Kidney (tissue), 14 donors: ENCODE data around the gene OSGEP. TPM values are rescaled to one million over a fixed set of nuclear protein-coding genes. Genes with fewer than 3 reads are reported as not detected.
A peak's percentile ranks its signal among the peaks of the same experiment; 100 is the strongest.

Experiments
- DNase-seq, 5 donors: peaks; one replicate each; pipeline ENCODE4 v3.0.0-alpha.2; 2013 to 2020
- FAIRE-seq: peaks from 2 replicates; lab custom pipeline; 2012; peaks lifted over from hg19 to GRCh38; lab: Jason Lieb, UNC
- H3K27ac ChIP-seq, 2 donors: one replicate each; pipeline ENCODE4 v1.7.0; 2013; ENCODE audit warnings: low read depth in 2 of 2, low read length in 2 of 2, inconsistent platforms in 1 of 2
- H3K27me3 ChIP-seq: one replicate; pipeline ENCODE4 v1.7.1; 2013; ENCODE audit warnings: low read length, inconsistent platforms; ENCODE audit not compliant: control insufficient read depth, insufficient read depth
- H3K36me3 ChIP-seq, 3 donors: one replicate each; pipeline versions ENCODE4 v1.7.0 to v1.7.1; 2013; ENCODE audit warnings: low read length in 3 of 3, control low read depth in 1 of 3, inconsistent platforms in 1 of 3; ENCODE audit not compliant: insufficient read depth in 3 of 3, control insufficient read depth in 2 of 3
- H3K4me1 ChIP-seq, 3 donors: one replicate each; pipeline versions ENCODE4 v1.7.0 to v1.7.1; 2013; ENCODE audit warnings: low read length in 3 of 3, inconsistent platforms in 1 of 3, low read depth in 1 of 3; ENCODE audit not compliant: control insufficient read depth in 2 of 3, insufficient read depth in 2 of 3
- H3K4me3 ChIP-seq, 3 donors: one replicate each; pipeline versions ENCODE4 v1.7.0 to v1.8.1; 2013; ENCODE audit warnings: low read length in 3 of 3, control low read depth in 1 of 3, inconsistent platforms in 1 of 3
- H3K9ac ChIP-seq, 3 donors: one replicate each; pipeline versions ENCODE4 v1.7.0 to v1.7.1; 2013; ENCODE audit warnings: low read length in 3 of 3, control low read depth in 1 of 3, inconsistent platforms in 1 of 3
- H3K9me3 ChIP-seq, 3 donors: one replicate each; pipeline versions ENCODE4 v1.7.0 to v1.7.1; 2013; ENCODE audit warnings: low read length in 3 of 3, control low read depth in 1 of 3, inconsistent platforms in 1 of 3; ENCODE audit not compliant: control insufficient read depth in 2 of 3, insufficient read depth in 1 of 3
- intact Hi-C: fragments of 100-400 bp; cut with DNase I; formaldehyde crosslinking; loops from one replicate; pipeline ENCODE4 v1.11.1; 2022
- polyA plus RNA-seq: library from polyadenylated mRNA; stranded (reverse); fragments of 350-450 nt; fragmentation: Illumina TruSeq; extraction: RNeasy Lipid Tissue Mini Kit (QIAGEN cat#74804); gene quantifications from one replicate; pipeline ENCODE4 v1.2.3, GENCODE V29; 2014; ENCODE audit warnings: low read depth, low replicate concordance; ENCODE audit not compliant: insufficient read depth
- total RNA-seq: library from RNA; stranded (reverse); fragmentation: NEBNext Ultra II Directional; extraction: Animal tissue kit (Norgen Biotek cat#: 25700); gene quantifications from one replicate; pipeline ENCODE4 v1.2.1, GENCODE V29; 2021
- TF ChIP-seq, protein P1 (sequence below): IDR thresholded peaks from 3 replicates; pipeline ENCODE4 v1.5.1; 2012; ENCODE audit warnings: mild to moderate bottlenecking, moderate library complexity, borderline replicate concordance; ENCODE audit not compliant: insufficient read depth; ENCODE audit errors: extremely low read depth
- donor health status: control.
- donor health status: control.
- donor health status: control.
- donor health status: control.
- donor health status: control.
- donor health status: DM: yes; HTN: yes; CAD: no.
- donor health status: Normal renal cell carcinoma (clear cell type).

OSGEP gene
- total and polyA plus RNA-seq, 2 donors from 2014 or later, result 30.3 to 32.4 TPM

DNA sequence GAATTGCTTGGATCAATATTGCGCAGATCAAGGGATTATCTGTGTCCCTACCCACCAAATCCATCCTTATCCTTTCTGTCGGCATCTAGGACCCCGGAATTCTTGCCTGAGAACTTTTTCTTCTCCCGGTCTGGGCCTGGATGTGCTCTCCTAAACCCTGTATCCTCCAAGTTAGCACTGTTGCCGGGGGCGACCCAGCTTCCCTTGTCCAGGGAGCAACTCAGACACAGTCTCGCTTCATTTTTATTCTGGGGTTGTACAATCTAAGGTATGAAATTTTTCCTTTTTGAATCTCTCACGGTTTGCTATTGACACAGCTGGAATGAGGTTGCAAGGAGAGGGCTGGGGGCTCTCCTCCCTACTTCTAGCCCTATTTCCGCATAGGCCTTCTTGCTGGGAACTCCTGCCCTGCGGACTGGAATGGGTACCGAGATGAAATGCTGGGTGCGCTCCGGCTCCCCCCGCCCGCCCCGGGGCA lies 14.2 kb upstream of the OSGEP start:
- H3K36me3 ChIP-seq, result peaks cover 0 to 7% (median 1%) of the 10 kb centered on the region in 3 donors
- H3K4me1 ChIP-seq, result peaks cover 0 to 16% (median 9%) of the 10 kb centered on the region in 3 donors
- TF ChIP-seq, protein P1, sequence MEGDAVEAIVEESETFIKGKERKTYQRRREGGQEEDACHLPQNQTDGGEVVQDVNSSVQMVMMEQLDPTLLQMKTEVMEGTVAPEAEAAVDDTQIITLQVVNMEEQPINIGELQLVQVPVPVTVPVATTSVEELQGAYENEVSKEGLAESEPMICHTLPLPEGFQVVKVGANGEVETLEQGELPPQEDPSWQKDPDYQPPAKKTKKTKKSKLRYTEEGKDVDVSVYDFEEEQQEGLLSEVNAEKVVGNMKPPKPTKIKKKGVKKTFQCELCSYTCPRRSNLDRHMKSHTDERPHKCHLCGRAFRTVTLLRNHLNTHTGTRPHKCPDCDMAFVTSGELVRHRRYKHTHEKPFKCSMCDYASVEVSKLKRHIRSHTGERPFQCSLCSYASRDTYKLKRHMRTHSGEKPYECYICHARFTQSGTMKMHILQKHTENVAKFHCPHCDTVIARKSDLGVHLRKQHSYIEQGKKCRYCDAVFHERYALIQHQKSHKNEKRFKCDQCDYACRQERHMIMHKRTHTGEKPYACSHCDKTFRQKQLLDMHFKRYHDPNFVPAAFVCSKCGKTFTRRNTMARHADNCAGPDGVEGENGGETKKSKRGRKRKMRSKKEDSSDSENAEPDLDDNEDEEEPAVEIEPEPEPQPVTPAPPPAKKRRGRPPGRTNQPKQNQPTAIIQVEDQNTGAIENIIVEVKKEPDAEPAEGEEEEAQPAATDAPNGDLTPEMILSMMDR, result no peak
- no peaks in the 10 kb centered on the region for H3K27me3 ChIP-seq
- H3K4me3 ChIP-seq, result peak overlapping the region; percentile 75 to 100 (median 94)
- peak in 1 of 5 donors; percentile 42 for DNase-seq
- peak overlapping the region in 1 of 3 donors; percentile 93 for H3K9ac ChIP-seq
- peak overlapping the region; percentile 91 to 96 for H3K27ac ChIP-seq
- intact Hi-C loops, result no loop called here
- no peak for FAIRE-seq
- H3K9me3 ChIP-seq, result no peaks in the 10 kb centered on the region

GRCh38 chr14:20461225-20462141 lies 6.9 kb upstream of the OSGEP start, which contains the start of gene PIP4P1:
PIP4P1 (minus strand) TSS chr14:20461434; CDS start chr14:20461325, 109 bp downstream.
- peak within 1 kb of the TSS; percentile 87 to 94 for H3K27ac ChIP-seq
- intact Hi-C loops, result no loop called here

GRCh38 chr14:20460458-20461224 lies 6.0 kb upstream of the OSGEP start:
- no peak for FAIRE-seq
- Histone ChIP-seq H3K27ac (peak overlapping the region; percentile 87 to 94), H3K9ac (peak overlapping the region; percentile 42 to 80 (median 72)), H3K4me1 (peaks cover 3 to 19% (median 18%) of the 10 kb centered on the region in 3 donors), H3K27me3 (no peaks in the 10 kb centered on the region), H3K9me3 (no peaks in the 10 kb centered on the region), H3K36me3 (peaks cover 7 to 40% (median 21%) of the 10 kb centered on the region in 3 donors), H3K4me3 (peak overlapping the region; percentile 78 to 91 (median 81))
- intact Hi-C loops, result no loop called here
- TF ChIP-seq, protein P1, result no peak
- DNase-seq, result peak; percentile 34 to 90 (median 56)

More at GRCh38 chr14:20461225-20462141, 6.9 kb upstream of the OSGEP start, which contains the start of gene PIP4P1:
- Histone ChIP-seq H3K9me3 (no peaks in the 10 kb centered on the region), H3K36me3 (peaks cover 7 to 33% (median 21%) of the 10 kb centered on the region in 3 donors), H3K9ac (peak within 1 kb of the TSS; percentile 42 to 80 (median 72)), H3K27me3 (no peaks in the 10 kb centered on the region), H3K4me3 (peak within 1 kb of the TSS; percentile 78 to 91 (median 83)), H3K4me1 (peaks cover 0 to 12% (median 12%) of the 10 kb centered on the region in 3 donors)
- TF ChIP-seq, protein P1, result no peak
- FAIRE-seq, result peak; percentile 99
- peak; percentile 99 to 100 (median 100) for DNase-seq
